Fibroblast of skin of back (primary cell): ENCODE data around the gene TMEM161B.
"Not testable (repeated sequence)": the region's sequence is repeated elsewhere in the genome, so short reads cannot be mapped to it uniquely, and the experiment has no call there.

Experiments
- DNase-seq: peaks from one replicate; pipeline ENCODE4 v3.0.0-alpha.2; 2013

Gene TMEM161B

GRCh38 chr5:88248743-88249540 lies 19.7 kb downstream of the TMEM161B start:
- no peak for DNase-seq

- DNase-seq, result no peak
Observed at GRCh38 chr5:88248094-88248493, 20.6 kb downstream of the TMEM161B start.

- DNase-seq, result no peak
Observed at GRCh38 chr5:88245893-88246244, 22.8 kb downstream of the TMEM161B start.

- DNase-seq, result no peak
Observed at GRCh38 chr5:88245241-88245892, 23.3 kb downstream of the TMEM161B start.

- DNase-seq, result no peak
Observed at GRCh38 chr5:88244686-88245085, 24.0 kb downstream of the TMEM161B start.

- DNase-seq, result not testable (repeated sequence)
Observed at GRCh38 chr5:88243493-88243892, 25.2 kb downstream of the TMEM161B start.

- DNase-seq, result no peak
Observed at GRCh38 chr5:88238732-88239131, 29.9 kb downstream of the TMEM161B start.

GRCh38 chr5:88236866-88237642 lies 31.6 kb downstream of the TMEM161B start:
- DNase-seq, result peak; percentile 7

- DNase-seq, result no peak
Observed at GRCh38 chr5:88235828-88236227, 32.8 kb downstream of the TMEM161B start.

GRCh38 chr5:88235346-88235745 lies 33.3 kb downstream of the TMEM161B start:
- no peak for DNase-seq

- DNase-seq, result no peak
Observed at GRCh38 chr5:88230546-88231066, 38.0 kb downstream of the TMEM161B start.

- DNase-seq, result no peak
Observed at GRCh38 chr5:88226881-88227450, 41.7 kb downstream of the TMEM161B start.

- DNase-seq, result no peak
Observed at GRCh38 chr5:88214655-88215054, 54.0 kb downstream of the TMEM161B start.

GRCh38 chr5:88207575-88207974 lies 61.1 kb downstream of the TMEM161B start:
- DNase-seq, result no peak

- DNase-seq, result peak; percentile 16
Observed at GRCh38 chr5:88203981-88204750, 64.5 kb downstream of the TMEM161B start.

GRCh38 chr5:88195636-88196035 lies 73.0 kb downstream of the TMEM161B start:
- no peak for DNase-seq

GRCh38 chr5:88193896-88194295 lies 74.7 kb downstream of the TMEM161B start:
- no peak for DNase-seq

- no peak for DNase-seq
Observed at GRCh38 chr5:88190106-88190834, 78.4 kb downstream of the TMEM161B start.

GRCh38 chr5:88189484-88189883 lies 79.2 kb downstream of the TMEM161B start:
- DNase-seq, result not testable (repeated sequence)

- DNase-seq, result peak; percentile 5
Observed at GRCh38 chr5:88188458-88189132, 80.0 kb downstream of the TMEM161B start.

GRCh38 chr5:88183255-88183654 lies 85.4 kb downstream of the TMEM161B start:
- DNase-seq, result peak; percentile 2
